Suprapubic skin (tissue), 4 donors: Measurements from ENCODE around the gene KIRREL3. TPM values are rescaled to one million over a fixed set of nuclear protein-coding genes. Genes with fewer than 3 reads are reported as not detected.

Experiments used
- DNase-seq, 2 donors: peaks; one replicate each; pipeline ENCODE4 v3.0.0-alpha.2; 2019; ENCODE audit warnings: low spot score in 2 of 2
- H3K27ac ChIP-seq: fragments of 200-600 bp; sonication (generic); one replicate; pipeline ENCODE4 v1.5.1; 2019
- H3K27me3 ChIP-seq: fragments of 200-600 bp; sonication (generic); one replicate; pipeline ENCODE4 v1.5.1; 2019
- H3K36me3 ChIP-seq: fragments of 200-600 bp; sonication (generic); one replicate; pipeline ENCODE4 v1.5.1; 2019
- H3K4me1 ChIP-seq: fragments of 200-600 bp; sonication (generic); one replicate; pipeline ENCODE4 v1.5.1; 2019
- H3K4me3 ChIP-seq: fragments of 200-600 bp; sonication (generic); one replicate; pipeline ENCODE4 v1.5.1; 2019; ENCODE audit warnings: mild to moderate bottlenecking
- H3K9me3 ChIP-seq: fragments of 200-600 bp; sonication (generic); one replicate; pipeline ENCODE4 v1.5.1; 2019
- CTCF ChIP-seq, 2 donors: fragments of 200-600 bp in 1 of 2; fragments of 450-650 bp in 1 of 2; sonication (generic) in 1 of 2; IDR thresholded peaks; one replicate each; pipeline ENCODE4 v1.5.1; 2016 to 2019; ENCODE audit warnings: antibody characterized with exemption in 2 of 2, mild to moderate bottlenecking in 1 of 2, moderate library complexity in 1 of 2
- EP300 ChIP-seq: sonication (generic); formaldehyde crosslinking; IDR thresholded peaks from one replicate; pipeline ENCODE4 v1.6.1; 2017; ENCODE audit warnings: antibody characterized with exemption
- POLR2A ChIP-seq, 2 donors: fragments of 450-650 bp; IDR thresholded peaks; one replicate each; pipeline ENCODE4 v1.6.1; 2017; ENCODE audit warnings: antibody characterized with exemption in 2 of 2, mild to moderate bottlenecking in 2 of 2, moderate library complexity in 2 of 2
- POLR2AphosphoS5 ChIP-seq, 3 donors: sonication (generic); formaldehyde crosslinking; IDR thresholded peaks; one replicate each; pipeline ENCODE4 v1.6.1; 2017; ENCODE audit warnings: antibody characterized with exemption in 3 of 3
- WGBS: methylation state at CpG from one replicate; pipeline ENCODE4 v1.1.5; 2018; 5-methylcytosine and 5-hydroxymethylcytosine counted together
- total RNA-seq, 4 donors: library from RNA; depleted of rRNA; stranded (reverse); fragments of >200 nt; gene quantifications; one replicate each; pipeline ENCODE4 v1.1.0, GENCODE V29; 2016

KIRREL3 gene
- total RNA-seq, 4 donors from 2014 or later: 0.17 TPM; not detected in 3

GRCh38 chr11:126949066-126949891 lies 51.3 kb downstream of the KIRREL3 start:
- Histone ChIP-seq H3K4me3 (no peak overlapping the region), H3K27ac (no peak overlapping the region), H3K27me3 (no peaks in the 10 kb centered on the region), H3K4me1 (no peaks in the 10 kb centered on the region), H3K36me3 (no peaks in the 10 kb centered on the region), H3K9me3 (no peaks in the 10 kb centered on the region)
- 83% methylated on average over 6 of the region's 6 CpGs for WGBS
- DNase-seq: no peak
- no peak for TF ChIP-seq EP300
- TF ChIP-seq POLR2A (IDR thresholded peaks at IDR 0.05): no peak
- TF ChIP-seq CTCF (IDR thresholded peaks at IDR 0.05): no peak

GRCh38 chr11:126948563-126948962 lies 52.0 kb downstream of the KIRREL3 start:
- Histone ChIP-seq H3K36me3 (no peaks in the 10 kb centered on the region), H3K27me3 (no peaks in the 10 kb centered on the region), H3K4me1 (no peaks in the 10 kb centered on the region), H3K27ac (no peak overlapping the region), H3K4me3 (no peak overlapping the region), H3K9me3 (no peaks in the 10 kb centered on the region)
- WGBS: 77% methylated on average over 1 of the region's 1 CpG
- TF ChIP-seq POLR2AphosphoS5 (IDR thresholded peaks at IDR 0.05) (no peak), POLR2A (IDR thresholded peaks at IDR 0.05) (no peak), CTCF (IDR thresholded peaks at IDR 0.05) (no peak), EP300 (no peak)
- no peak for DNase-seq

GRCh38 chr11:126945319-126945718 lies 55.3 kb downstream of the KIRREL3 start:
- H3K36me3 ChIP-seq: no peaks in the 10 kb centered on the region
- WGBS: 64% methylated on average over 3 of the region's 3 CpGs
- no peak for TF ChIP-seq EP300
- no peak for TF ChIP-seq CTCF (IDR thresholded peaks at IDR 0.05)
- no peaks in the 10 kb centered on the region for H3K27me3 ChIP-seq
- no peaks in the 10 kb centered on the region for H3K9me3 ChIP-seq
- no peak overlapping the region for H3K4me3 ChIP-seq
- H3K27ac ChIP-seq: no peak overlapping the region
- no peaks in the 10 kb centered on the region for H3K4me1 ChIP-seq
- DNase-seq: no peak

- Histone ChIP-seq H3K27me3 (no peaks in the 10 kb centered on the region), H3K4me1 (no peaks in the 10 kb centered on the region), H3K27ac (no peak overlapping the region), H3K36me3 (no peaks in the 10 kb centered on the region), H3K4me3 (no peak overlapping the region), H3K9me3 (no peaks in the 10 kb centered on the region)
- 70% methylated on average over 7 of the region's 7 CpGs for WGBS
- TF ChIP-seq POLR2AphosphoS5 (IDR thresholded peaks at IDR 0.05): no peak
- no peak for TF ChIP-seq POLR2A (IDR thresholded peaks at IDR 0.05)
- TF ChIP-seq CTCF (IDR thresholded peaks at IDR 0.05): no peak
- TF ChIP-seq EP300: no peak
- no peak for DNase-seq
These were observed 57.3 kb downstream of the KIRREL3 start for GRCh38 chr11:126943316-126943715.

GRCh38 chr11:126942146-126942545 lies 58.4 kb downstream of the KIRREL3 start:
- H3K27me3 ChIP-seq: no peaks in the 10 kb centered on the region
- TF ChIP-seq EP300 (no peak), POLR2AphosphoS5 (IDR thresholded peaks at IDR 0.05) (no peak), POLR2A (IDR thresholded peaks at IDR 0.05) (no peak)
- H3K9me3 ChIP-seq: no peaks in the 10 kb centered on the region
- H3K4me1 ChIP-seq: no peaks in the 10 kb centered on the region
- H3K4me3 ChIP-seq: no peak overlapping the region
- H3K36me3 ChIP-seq: no peaks in the 10 kb centered on the region
- WGBS: 85% methylated on average over 4 of the region's 4 CpGs
- H3K27ac ChIP-seq: no peak overlapping the region
- no peak for DNase-seq

- Histone ChIP-seq H3K36me3 (no peaks in the 10 kb centered on the region), H3K4me3 (no peak overlapping the region), H3K9me3 (peaks cover 6% of the 10 kb centered on the region), H3K27me3 (no peaks in the 10 kb centered on the region), H3K4me1 (no peaks in the 10 kb centered on the region), H3K27ac (no peak overlapping the region)
- 79% methylated on average over 2 of the region's 2 CpGs for WGBS
- TF ChIP-seq POLR2A (IDR thresholded peaks at IDR 0.05) (no peak), CTCF (IDR thresholded peaks at IDR 0.05) (no peak), POLR2AphosphoS5 (IDR thresholded peaks at IDR 0.05) (no peak), EP300 (no peak)
- no peak for DNase-seq
These were observed 61.0 kb downstream of the KIRREL3 start for GRCh38 chr11:126939552-126939951.
